Spleen (tissue), 7 donors: ENCODE measurements around the gene INTS6L.
A peak's percentile ranks its signal among the peaks of the same experiment; 100 is the strongest.

Experiments
- CTCF ChIP-seq, 11 experiments: fragments of 200-600 bp in 7 of 11; fragments of 450-650 bp in 4 of 11; sonication (generic) in 4 of 11; IDR thresholded peaks in 8 of 11; conservative IDR thresholded peaks in 3 of 11; 1 replicate in 7 of 11; 2 replicates in 4 of 11; pipeline versions ENCODE4 v1.4.0 to v1.8.0; 2016 to 2021; ENCODE audit warnings: antibody characterized with exemption in 11 of 11, inconsistent platforms in 4 of 11, mild to moderate bottlenecking in 1 of 11
- POLR2A ChIP-seq, 3 donors: fragments of 450-650 bp; IDR thresholded peaks; one replicate each; pipeline ENCODE4 v1.5.1; 2017; ENCODE audit warnings: antibody characterized with exemption in 3 of 3, mild to moderate bottlenecking in 1 of 3
- POLR2AphosphoS5 ChIP-seq, 3 donors: sonication (generic); formaldehyde crosslinking; IDR thresholded peaks; one replicate each; pipeline ENCODE4 v1.5.1; 2017; ENCODE audit warnings: antibody characterized with exemption in 3 of 3
- donor health status: DM: no; HTN: no; CAD: no; lungs with moderate emphysema.
- donor health status: DM: no; HTN: no; CAD: no.
- donor health status: DM: no; HTN: no; CAD: no.

- TF ChIP-seq POLR2AphosphoS5 (IDR thresholded peaks at IDR 0.05) = peak in 1 of 3 donors; percentile 10
- no peak for TF ChIP-seq CTCF (IDR thresholded peaks at IDR 0.05 in 8 of 11, conservative IDR thresholded peaks at IDR 0.05 in 3 of 11)
- TF ChIP-seq POLR2A (IDR thresholded peaks at IDR 0.05) = no peak
These were observed 64.7 kb downstream of the INTS6L start for GRCh38 chrX:135585153-135585552.
